HFF-Myc (cell line): ENCODE data around the gene CDK6.

Experiments used
- DNase-seq: peaks from one replicate; pipeline ENCODE4 v3.0.0-alpha.2; 2011; ENCODE audit warnings: low read depth; ENCODE audit errors: extremely low read depth
- H3K4me3 ChIP-seq: replicated peaks from 2 replicates; pipeline ENCODE4 v1.5.1; 2011; ENCODE audit warnings: low read depth, mild to moderate bottlenecking, control low read depth, low read length
- CTCF ChIP-seq: IDR thresholded peaks from 2 replicates; pipeline ENCODE4 v1.5.1; 2012; ENCODE audit warnings: mild to moderate bottlenecking, low read depth, low read length, control low read depth; ENCODE audit errors: missing control alignments

The CDK6 gene

GRCh38 chr7:92650391-92650790 is 186.0 kb downstream of the CDK6 start:
- TF ChIP-seq CTCF: no peak
- no peak for DNase-seq
- H3K4me3 ChIP-seq: no peak overlapping the region

GRCh38 chr7:92648067-92648466 is 188.3 kb downstream of the CDK6 start:
- TF ChIP-seq CTCF: no peak
- H3K4me3 ChIP-seq: no peak overlapping the region
- DNase-seq: no peak

GRCh38 chr7:92647652-92648051 is 188.7 kb downstream of the CDK6 start:
- DNase-seq: no peak
- H3K4me3 ChIP-seq: no peak overlapping the region
- no peak for TF ChIP-seq CTCF

- no peak for TF ChIP-seq CTCF
- no peak for DNase-seq
- no peak overlapping the region for H3K4me3 ChIP-seq
These were observed 189.3 kb downstream of the CDK6 start for GRCh38 chr7:92647011-92647625.

- H3K4me3 ChIP-seq: no peak overlapping the region
- no peak for TF ChIP-seq CTCF
- DNase-seq: no peak
These were observed 191.0 kb downstream of the CDK6 start for GRCh38 chr7:92645114-92646061.

GRCh38 chr7:92644406-92645113 is 191.8 kb downstream of the CDK6 start:
- H3K4me3 ChIP-seq: no peak overlapping the region
- no peak for DNase-seq
- TF ChIP-seq CTCF: no peak
